Activated CD8-positive, alpha-beta memory T cell treated with anti-CD3 and anti-CD28 coated beads for 4 hours (primary cell): Measurements from ENCODE around the gene CTDSP2.
"Not testable (repeated sequence)": the region's sequence is repeated elsewhere in the genome, so short reads cannot be mapped to it uniquely, and the experiment has no call there.

Source experiments
- DNase-seq, 2 donors: peaks; one replicate each; pipeline ENCODE4 v3.0.0-alpha.2; 2020; ENCODE audit warnings: low read depth in 2 of 2

The CTDSP2 gene

GRCh38 chr12:57846577-57847319, at the start of gene CTDSP2:
Gene CTDSP2 (minus strand): TSS chr12:57846729. CDS start chr12:57846435, 294 bp downstream.
- DNase-seq: peak; percentile 72 to 77

- no peak for DNase-seq
These were observed 49.5 kb upstream of the CTDSP2 start for GRCh38 chr12:57896115-57896433.

GRCh38 chr12:57895389-57896114, 49.0 kb upstream of the CTDSP2 start:
- DNase-seq: no peak

GRCh38 chr12:57894399-57895292, 48.1 kb upstream of the CTDSP2 start:
- no peak for DNase-seq

- DNase-seq: no peak
These were observed 47.2 kb upstream of the CTDSP2 start for GRCh38 chr12:57893431-57894353.

- no peak for DNase-seq
These were observed 45.9 kb upstream of the CTDSP2 start for GRCh38 chr12:57892232-57892972.

- DNase-seq: no peak
These were observed 45.2 kb upstream of the CTDSP2 start for GRCh38 chr12:57891542-57892228.

- DNase-seq: no peak
These were observed 43.9 kb upstream of the CTDSP2 start for GRCh38 chr12:57890191-57891115.

GRCh38 chr12:57889500-57889989, 43.0 kb upstream of the CTDSP2 start:
- no peak for DNase-seq

GRCh38 chr12:57888409-57889157, 42.1 kb upstream of the CTDSP2 start:
- DNase-seq: no peak

GRCh38 chr12:57887631-57888408, 41.3 kb upstream of the CTDSP2 start:
- DNase-seq: no peak

- not testable (repeated sequence) for DNase-seq
These were observed 40.4 kb upstream of the CTDSP2 start for GRCh38 chr12:57886964-57887363.

- DNase-seq: no peak
These were observed 40.0 kb upstream of the CTDSP2 start for GRCh38 chr12:57886542-57886941.

GRCh38 chr12:57885207-57885606, 38.7 kb upstream of the CTDSP2 start:
- DNase-seq: no peak

- no peak for DNase-seq
These were observed 37.2 kb upstream of the CTDSP2 start for GRCh38 chr12:57883700-57884099.

GRCh38 chr12:57883057-57883456, 36.5 kb upstream of the CTDSP2 start:
- no peak for DNase-seq

- no peak for DNase-seq
These were observed 36.0 kb upstream of the CTDSP2 start for GRCh38 chr12:57882575-57882974.
